PFSK-1 (cell line): ENCODE results near the gene DISC1.

ENCODE experiments used
- POLR2AphosphoS5 ChIP-seq: IDR thresholded peaks from 2 replicates; pipeline ENCODE4 v1.6.1; 2012; ENCODE audit warnings: low read depth, mild to moderate bottlenecking, control low read depth, low read length, moderate library complexity
- REST ChIP-seq, 2 experiments: IDR thresholded peaks; 2 replicates each; pipeline versions ENCODE4 v1.6.1 to v1.8.0; 2011 to 2012; ENCODE audit warnings: low read depth in 2 of 2, low read length in 2 of 2, control low read depth in 1 of 2, inconsistent platforms in 1 of 2, mild to moderate bottlenecking in 1 of 2, moderate library complexity in 1 of 2; ENCODE audit not compliant: insufficient read depth in 1 of 2
- SIN3A ChIP-seq: IDR thresholded peaks from 2 replicates; pipeline ENCODE4 v1.6.1; 2012; ENCODE audit warnings: mild to moderate bottlenecking, low read length, moderate library complexity, borderline replicate concordance; ENCODE audit not compliant: insufficient read depth
- TAF1 ChIP-seq: IDR thresholded peaks from 2 replicates; pipeline ENCODE4 v1.6.1; 2012; ENCODE audit warnings: low read length, control low read depth, borderline replicate concordance; ENCODE audit not compliant: insufficient read depth

- TF ChIP-seq POLR2AphosphoS5 (no peak), SIN3A (no peak), TAF1 (no peak), REST (IDR thresholded peaks at IDR 0.05; ENCODE audit: insufficient read depth in 1 of 2, low read depth in 2 of 2, low read length in 2 of 2) (no peak)
These were observed 135.4 kb downstream of the DISC1 start for GRCh38 chr1:231761747-231762541.
